Naive thymus-derived CD8-positive, alpha-beta T cell (primary cell): ENCODE measurements around the gene MAP3K1. TPM values are rescaled to one million over a fixed set of nuclear protein-coding genes. Genes with fewer than 3 reads are reported as not detected.

Source experiments
- ATAC-seq, 2 donors: fragments of 150-1000 bp; cut with Tn5 transposase in 1 of 2; sonication (Bioruptor Pico), chemical (Tn5 transposase) in 1 of 2; 1 replicate in 1 of 2; 2 replicates in 1 of 2; pipeline ENCODE4 v1.10.0; 2021; ENCODE audit warnings: mild to moderate bottlenecking in 2 of 2, moderate library complexity in 2 of 2
- POLR2A ChIA-PET: fragments of 350-600 bp; sonication (Branson Sonifier 250); formaldehyde crosslinking; loops from one replicate; lab custom pipeline; 2021; ENCODE audit warnings: antibody characterized with exemption; lab: Charles Lee
- DNase-seq, 10 donors: peaks; one replicate each; pipeline versions ENCODE4 v3.0.0 to v3.0.0-alpha.2; 2020 to 2022
- H3K27ac Mint-ChIP-seq, 10 donors: one replicate each; pipeline ENCODE4 v1.8.0; 2020 to 2022; ENCODE audit warnings: mild to moderate bottlenecking in 10 of 10, mixed read lengths in 10 of 10, moderate library complexity in 4 of 10, inconsistent platforms in 1 of 10
- H3K27me3 Mint-ChIP-seq, 5 donors: one replicate each; pipeline ENCODE4 v1.8.0; 2021 to 2022; ENCODE audit warnings: mixed read lengths in 5 of 5
- H3K36me3 Mint-ChIP-seq, 3 donors: one replicate each; pipeline ENCODE4 v1.8.0; 2020 to 2022; ENCODE audit warnings: mixed read lengths in 3 of 3, mild to moderate bottlenecking in 2 of 3, inconsistent platforms in 1 of 3
- H3K4me1 Mint-ChIP-seq, 4 donors: one replicate each; pipeline ENCODE4 v1.8.0; 2021 to 2022; ENCODE audit warnings: mixed read lengths in 4 of 4
- H3K4me3 Mint-ChIP-seq, 10 donors: one replicate each; pipeline ENCODE4 v1.8.0; 2020 to 2022; ENCODE audit warnings: mild to moderate bottlenecking in 10 of 10, mixed read lengths in 10 of 10, moderate library complexity in 6 of 10, inconsistent platforms in 1 of 10
- H3K9me3 Mint-ChIP-seq, 9 donors: one replicate each; pipeline ENCODE4 v1.8.0; 2020 to 2022; ENCODE audit warnings: mixed read lengths in 9 of 9, mild to moderate bottlenecking in 3 of 9, inconsistent platforms in 1 of 9, moderate library complexity in 1 of 9
- polyA plus RNA-seq, 3 donors: library from polyadenylated mRNA; unstranded; fragments of 300-500 nt; fragmentation: Illumina TruSeq; gene quantifications; one replicate each; pipeline ENCODE4 v1.2.3, GENCODE V29; 2021
- total RNA-seq, 8 experiments: library from RNA in 2 of 8; stranded (reverse) in 2 of 8; gene quantifications; one replicate each; pipeline ENCODE4 v1.2.3 and lab custom pipeline; 2021 to 2026

Gene MAP3K1
- total and polyA plus RNA-seq, 5 experiments from 2014 or later, result 15.3 to 38.0 (median 20.3) TPM

DNA sequence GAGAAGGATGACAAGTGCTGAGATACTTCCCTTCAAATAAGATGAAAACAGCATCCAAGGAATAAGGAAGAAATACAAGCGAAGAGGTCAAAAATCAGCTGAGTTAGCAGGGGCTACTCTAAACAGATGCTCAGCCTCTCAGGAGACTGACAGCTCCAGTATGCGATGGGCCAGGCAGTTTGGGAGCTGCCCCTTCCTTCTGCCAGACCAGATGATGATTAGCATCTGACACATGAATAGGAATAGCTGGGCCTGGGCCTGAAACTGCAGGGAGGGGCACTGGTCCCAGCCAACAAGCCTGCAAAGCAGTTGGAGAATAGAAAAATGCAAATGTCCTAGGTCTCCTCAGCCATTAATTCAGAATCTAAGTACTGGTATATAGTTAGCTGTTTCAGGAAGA lies 13.1 kb upstream of the MAP3K1 start:
- H3K4me1 Mint-ChIP-seq, result peaks cover 0 to 12% (median 4%) of the 10 kb centered on the region in 4 donors
- ATAC-seq, result no peak
- peak overlapping the region in 1 of 10 donors; percentile 23 for H3K27ac Mint-ChIP-seq
- DNase-seq, result no peak
- no peaks in the 10 kb centered on the region for H3K36me3 Mint-ChIP-seq
- no peak overlapping the region for H3K4me3 Mint-ChIP-seq
- H3K9me3 Mint-ChIP-seq, result no peaks in the 10 kb centered on the region
- H3K27me3 Mint-ChIP-seq, result no peaks in the 10 kb centered on the region
- POLR2A ChIA-PET, result no interaction called here

GRCh38 chr5:56803025-56803424 lies 12.3 kb upstream of the MAP3K1 start:
- no peaks in the 10 kb centered on the region for H3K9me3 Mint-ChIP-seq
- no peak overlapping the region for H3K27ac Mint-ChIP-seq
- ATAC-seq (no peak), DNase-seq (no peak)
- POLR2A ChIA-PET, result no interaction called here
- no peak overlapping the region for H3K4me3 Mint-ChIP-seq
- H3K36me3 Mint-ChIP-seq, result no peaks in the 10 kb centered on the region
- peaks cover 0 to 19% (median 4%) of the 10 kb centered on the region in 4 donors for H3K4me1 Mint-ChIP-seq
- no peaks in the 10 kb centered on the region for H3K27me3 Mint-ChIP-seq

DNA sequence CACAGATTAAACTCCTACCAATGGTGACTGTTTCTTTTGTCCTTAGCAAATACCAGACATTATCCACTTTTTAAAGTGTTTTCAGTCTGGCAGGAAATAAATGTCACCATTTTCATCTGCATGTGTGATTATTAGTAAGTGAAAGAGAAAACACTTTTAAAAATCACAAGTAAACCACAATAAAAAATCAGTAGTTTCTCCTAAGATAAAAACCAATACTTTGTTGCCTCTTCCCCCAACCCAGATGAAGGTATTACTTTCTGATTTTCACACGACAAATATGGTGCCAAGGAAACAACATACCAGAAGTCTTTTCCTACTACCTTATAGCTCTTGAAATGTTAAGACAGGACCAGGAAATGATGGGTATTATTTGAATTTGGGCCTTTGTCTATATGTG lies 11.5 kb upstream of the MAP3K1 start:
- ATAC-seq (no peak), DNase-seq (no peak)
- no peak overlapping the region for H3K4me3 Mint-ChIP-seq
- peaks cover 0 to 19% (median 4%) of the 10 kb centered on the region in 4 donors for H3K4me1 Mint-ChIP-seq
- H3K27me3 Mint-ChIP-seq, result no peaks in the 10 kb centered on the region
- no peaks in the 10 kb centered on the region for H3K9me3 Mint-ChIP-seq
- POLR2A ChIA-PET, result no interaction called here
- H3K27ac Mint-ChIP-seq, result peak overlapping the region in 1 of 10 donors; percentile 29
- no peaks in the 10 kb centered on the region for H3K36me3 Mint-ChIP-seq

GRCh38 chr5:56807679-56808078 lies 7.7 kb upstream of the MAP3K1 start:
- Mint-ChIP-seq H3K4me1 (peaks cover 0 to 22% (median 4%) of the 10 kb centered on the region in 4 donors), H3K9me3 (no peaks in the 10 kb centered on the region), H3K27ac (no peak overlapping the region), H3K4me3 (no peak overlapping the region), H3K27me3 (no peaks in the 10 kb centered on the region), H3K36me3 (no peaks in the 10 kb centered on the region)
- no peak for ATAC-seq
- DNase-seq, result no peak
- POLR2A ChIA-PET, result no interaction called here

DNA sequence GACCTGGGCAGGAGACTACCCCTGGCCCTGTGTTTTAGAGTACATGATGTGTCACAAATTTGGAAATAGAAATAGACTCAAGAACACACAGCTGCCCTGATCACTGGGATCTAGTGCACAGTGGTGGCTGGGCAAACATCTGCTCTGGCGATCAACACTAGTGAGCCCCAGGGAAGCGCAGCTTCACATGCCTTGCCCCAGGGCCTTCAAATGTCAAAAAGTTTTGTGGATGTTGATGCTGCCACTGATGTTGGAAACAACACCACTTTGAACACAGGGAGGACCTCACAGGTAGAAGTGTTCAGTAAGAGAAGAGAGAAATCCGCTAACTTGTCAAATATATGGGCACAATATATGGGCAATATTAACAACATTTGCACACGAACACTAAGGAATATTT lies 7.1 kb upstream of the MAP3K1 start:
- Mint-ChIP-seq H3K27me3 (no peaks in the 10 kb centered on the region), H3K4me1 (peaks cover 0 to 26% (median 4%) of the 10 kb centered on the region in 4 donors), H3K27ac (no peak overlapping the region), H3K9me3 (no peaks in the 10 kb centered on the region), H3K36me3 (no peaks in the 10 kb centered on the region), H3K4me3 (no peak overlapping the region)
- POLR2A ChIA-PET, result no interaction called here
- no peak for DNase-seq
- no peak for ATAC-seq

- Mint-ChIP-seq H3K9me3 (no peaks in the 10 kb centered on the region), H3K27ac (no peak overlapping the region), H3K27me3 (no peaks in the 10 kb centered on the region), H3K4me3 (no peak overlapping the region), H3K36me3 (no peaks in the 10 kb centered on the region), H3K4me1 (peaks cover 3 to 27% (median 6%) of the 10 kb centered on the region in 4 donors)
- no peak for DNase-seq
- POLR2A ChIA-PET, result no interaction called here
- no peak for ATAC-seq
Measured at GRCh38 chr5:56810826-56811225, 4.5 kb upstream of the MAP3K1 start.

GRCh38 chr5:56812110-56812509 lies 3.2 kb upstream of the MAP3K1 start:
- peaks cover 5 to 29% (median 9%) of the 10 kb centered on the region in 4 donors for H3K4me1 Mint-ChIP-seq
- DNase-seq (no peak), ATAC-seq (no peak)
- no peaks in the 10 kb centered on the region for H3K36me3 Mint-ChIP-seq
- POLR2A ChIA-PET, result no interaction called here
- H3K27me3 Mint-ChIP-seq, result no peaks in the 10 kb centered on the region
- H3K27ac Mint-ChIP-seq, result no peak overlapping the region
- no peak overlapping the region for H3K4me3 Mint-ChIP-seq
- H3K9me3 Mint-ChIP-seq, result no peaks in the 10 kb centered on the region

GRCh38 chr5:56813302-56813701 lies 2.0 kb upstream of the MAP3K1 start:
- POLR2A ChIA-PET, result no interaction called here
- no peaks in the 10 kb centered on the region for H3K27me3 Mint-ChIP-seq
- H3K9me3 Mint-ChIP-seq, result no peaks in the 10 kb centered on the region
- H3K36me3 Mint-ChIP-seq, result no peaks in the 10 kb centered on the region
- DNase-seq (no peak), ATAC-seq (no peak)
- peak overlapping the region in 7 of 10 donors; percentile 9 to 94 (median 92) for H3K4me3 Mint-ChIP-seq
- peaks cover 9 to 33% (median 18%) of the 10 kb centered on the region in 4 donors for H3K4me1 Mint-ChIP-seq
- peak overlapping the region in 3 of 10 donors; percentile 4 to 93 (median 52) for H3K27ac Mint-ChIP-seq

- no peaks in the 10 kb centered on the region for H3K36me3 Mint-ChIP-seq
- peaks cover 13 to 44% (median 28%) of the 10 kb centered on the region in 4 donors for H3K4me1 Mint-ChIP-seq
- ATAC-seq (peak; percentile 13 to 19), DNase-seq (peak in 6 of 10 donors; percentile 3 to 66 (median 30))
- H3K27ac Mint-ChIP-seq, result peak overlapping the region; percentile 88 to 95 (median 93)
- POLR2A ChIA-PET, result interaction anchor here (0.6 to 2.0 kb wide), 9 partner anchors 39 to 821 kb away, joined by 3 to 12 read pairs (median 4); partner anchors contain the start of gene GPBP1
- H3K9me3 Mint-ChIP-seq, result no peaks in the 10 kb centered on the region
- H3K4me3 Mint-ChIP-seq, result peak overlapping the region; percentile 86 to 95 (median 92)
- no peaks in the 10 kb centered on the region for H3K27me3 Mint-ChIP-seq
Measured at GRCh38 chr5:56814361-56814962, 887 bp upstream of the MAP3K1 start.

DNA sequence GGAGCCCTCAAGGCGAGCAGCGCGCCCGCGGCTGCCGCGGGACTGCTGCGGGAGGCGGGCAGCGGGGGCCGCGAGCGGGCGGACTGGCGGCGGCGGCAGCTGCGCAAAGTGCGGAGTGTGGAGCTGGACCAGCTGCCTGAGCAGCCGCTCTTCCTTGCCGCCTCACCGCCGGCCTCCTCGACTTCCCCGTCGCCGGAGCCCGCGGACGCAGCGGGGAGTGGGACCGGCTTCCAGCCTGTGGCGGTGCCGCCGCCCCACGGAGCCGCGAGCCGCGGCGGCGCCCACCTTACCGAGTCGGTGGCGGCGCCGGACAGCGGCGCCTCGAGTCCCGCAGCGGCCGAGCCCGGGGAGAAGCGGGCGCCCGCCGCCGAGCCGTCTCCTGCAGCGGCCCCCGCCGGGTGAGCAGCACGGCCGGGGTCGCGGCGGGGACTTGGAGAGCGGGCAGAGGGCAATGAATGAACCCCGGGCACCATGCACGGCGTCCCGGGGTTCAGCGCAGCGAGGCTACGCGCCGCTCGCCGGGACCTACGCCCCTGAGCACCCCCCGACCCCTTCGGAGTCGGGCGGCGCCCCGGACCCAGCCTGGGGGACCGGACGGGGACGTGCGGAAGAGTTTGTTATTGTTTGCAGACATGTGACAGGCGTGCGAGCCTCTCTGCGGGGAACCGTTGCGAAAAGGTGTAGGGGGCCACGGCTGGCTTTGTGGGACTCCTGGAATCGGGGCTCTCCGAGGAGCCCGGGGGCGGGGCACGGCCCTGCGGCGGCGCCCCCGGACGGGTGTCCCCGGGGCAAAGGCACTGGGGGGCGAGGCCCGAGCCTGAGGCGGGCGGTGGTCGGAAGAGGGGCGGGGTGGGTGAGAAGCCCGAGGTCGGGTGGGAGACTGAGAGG lies 553 bp downstream of the MAP3K1 start:
- POLR2A ChIA-PET, result interaction anchor here (0.9 to 2.0 kb wide), 4 partner anchors 129 to 545 kb away, joined by 4 to 7 read pairs (median 4); partner anchors contain the start of gene GPBP1
- Mint-ChIP-seq H3K27ac (peak overlapping the region in 7 of 10 donors; percentile 15 to 91 (median 77)), H3K36me3 (peaks cover 0 to 3% (median 0%) of the 10 kb centered on the region in 3 donors), H3K4me3 (peak overlapping the region; percentile 79 to 95 (median 92)), H3K9me3 (no peaks in the 10 kb centered on the region), H3K27me3 (no peaks in the 10 kb centered on the region), H3K4me1 (peaks cover 16 to 54% (median 39%) of the 10 kb centered on the region in 4 donors)
- DNase-seq (peak; percentile 13 to 73 (median 42)), ATAC-seq (peak; percentile 38 to 39)

- H3K27ac Mint-ChIP-seq, result peak overlapping the region; percentile 73 to 91 (median 80)
- H3K36me3 Mint-ChIP-seq, result peaks cover 0 to 3% (median 0%) of the 10 kb centered on the region in 3 donors
- peak overlapping the region; percentile 79 to 94 (median 92) for H3K4me3 Mint-ChIP-seq
- H3K27me3 Mint-ChIP-seq, result no peaks in the 10 kb centered on the region
- H3K4me1 Mint-ChIP-seq, result peaks cover 21 to 59% (median 44%) of the 10 kb centered on the region in 4 donors
- H3K9me3 Mint-ChIP-seq, result no peaks in the 10 kb centered on the region
- ATAC-seq, result peak; percentile 17 to 24
- POLR2A ChIA-PET, result no interaction called here
- DNase-seq, result peak; percentile 19 to 68 (median 50)
Measured at GRCh38 chr5:56816546-56817081, 1.3 kb downstream of the MAP3K1 start.

DNA sequence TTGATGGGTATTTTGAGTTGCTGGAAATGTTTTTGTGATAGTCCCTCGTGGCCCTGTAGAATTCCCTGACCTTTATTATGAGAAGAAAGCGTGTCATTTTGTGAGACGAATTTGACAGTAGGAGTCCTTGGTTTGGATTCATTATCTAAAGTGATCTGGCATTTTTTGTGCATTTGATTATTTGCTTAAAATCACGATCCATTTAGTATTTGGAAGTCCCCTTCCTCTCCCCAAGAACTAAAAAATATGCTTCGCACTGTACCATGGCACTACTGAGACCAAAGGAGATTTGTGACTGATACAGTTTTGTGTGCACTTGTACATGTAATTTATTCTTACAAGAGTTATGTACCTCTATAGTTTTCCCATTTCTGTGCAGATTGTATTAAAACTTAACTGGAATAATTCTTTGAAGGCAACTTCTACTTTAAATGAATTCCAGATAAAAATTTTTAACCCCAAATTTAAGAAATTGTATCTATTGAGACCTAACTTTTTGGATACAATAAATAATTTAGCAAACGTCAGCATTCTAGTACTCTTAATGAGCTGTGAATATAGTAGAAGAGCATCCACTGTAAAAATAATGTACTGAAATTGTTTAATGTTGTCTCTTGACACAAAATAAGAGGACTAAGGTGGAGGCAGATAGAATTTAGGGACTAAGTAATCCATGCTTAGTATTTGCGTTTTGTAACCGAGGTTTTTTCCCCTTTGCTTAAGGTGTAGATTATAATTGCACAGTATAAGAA lies 2.1 kb downstream of the MAP3K1 start:
- H3K27me3 Mint-ChIP-seq, result no peaks in the 10 kb centered on the region
- H3K36me3 Mint-ChIP-seq, result peaks cover 0 to 3% (median 0%) of the 10 kb centered on the region in 3 donors
- peak overlapping the region; percentile 79 to 94 (median 92) for H3K4me3 Mint-ChIP-seq
- no peak for ATAC-seq
- H3K4me1 Mint-ChIP-seq, result peaks cover 22 to 67% (median 48%) of the 10 kb centered on the region in 4 donors
- no peak for DNase-seq
- POLR2A ChIA-PET, result no interaction called here
- H3K9me3 Mint-ChIP-seq, result no peaks in the 10 kb centered on the region
- peak overlapping the region; percentile 73 to 91 (median 82) for H3K27ac Mint-ChIP-seq
